ENCODE data around the gene HOXA13.

DNA sequence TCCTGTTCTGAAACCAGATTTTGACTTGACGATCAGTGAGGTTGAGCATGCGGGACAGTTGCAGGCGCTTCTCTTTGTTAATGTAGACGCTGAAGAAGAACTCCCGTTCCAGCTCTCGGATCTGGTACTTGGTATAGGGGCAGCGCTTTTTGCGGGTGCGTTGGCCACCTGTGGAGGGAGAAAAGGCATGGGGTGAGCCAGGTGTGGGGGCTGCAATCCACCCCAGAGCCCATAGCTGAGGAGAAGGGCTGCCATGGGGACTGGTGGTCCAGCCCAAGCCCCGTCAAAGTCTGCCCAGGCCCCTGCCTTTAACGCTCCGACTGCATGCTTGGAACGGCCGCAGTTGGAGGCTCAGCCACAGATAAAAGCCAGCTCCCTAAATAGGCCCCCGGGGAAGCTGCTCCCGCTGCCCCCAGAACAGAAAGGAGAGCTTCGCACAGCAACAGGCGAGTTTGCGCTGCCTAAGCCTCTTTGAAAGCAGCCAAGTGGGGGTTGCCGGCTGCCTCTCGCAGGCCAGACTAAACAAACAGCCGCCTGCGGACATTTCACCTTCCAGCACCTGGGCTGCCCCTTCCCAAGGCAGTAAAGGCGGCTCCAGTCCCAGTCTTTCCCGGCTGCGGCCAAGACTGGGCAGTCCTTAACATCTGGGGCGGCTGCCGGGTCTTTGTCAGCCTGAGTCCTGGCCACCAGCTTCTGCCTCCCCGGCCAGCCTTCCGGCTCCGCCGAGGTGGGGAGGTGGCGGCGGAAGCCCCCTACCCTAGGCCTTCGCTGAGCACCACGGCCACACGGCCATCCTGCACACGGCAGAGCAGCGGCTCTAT lies 16.8 kb downstream of the HOXA13 start:
- TF ChIP-seq, protein P1, sequence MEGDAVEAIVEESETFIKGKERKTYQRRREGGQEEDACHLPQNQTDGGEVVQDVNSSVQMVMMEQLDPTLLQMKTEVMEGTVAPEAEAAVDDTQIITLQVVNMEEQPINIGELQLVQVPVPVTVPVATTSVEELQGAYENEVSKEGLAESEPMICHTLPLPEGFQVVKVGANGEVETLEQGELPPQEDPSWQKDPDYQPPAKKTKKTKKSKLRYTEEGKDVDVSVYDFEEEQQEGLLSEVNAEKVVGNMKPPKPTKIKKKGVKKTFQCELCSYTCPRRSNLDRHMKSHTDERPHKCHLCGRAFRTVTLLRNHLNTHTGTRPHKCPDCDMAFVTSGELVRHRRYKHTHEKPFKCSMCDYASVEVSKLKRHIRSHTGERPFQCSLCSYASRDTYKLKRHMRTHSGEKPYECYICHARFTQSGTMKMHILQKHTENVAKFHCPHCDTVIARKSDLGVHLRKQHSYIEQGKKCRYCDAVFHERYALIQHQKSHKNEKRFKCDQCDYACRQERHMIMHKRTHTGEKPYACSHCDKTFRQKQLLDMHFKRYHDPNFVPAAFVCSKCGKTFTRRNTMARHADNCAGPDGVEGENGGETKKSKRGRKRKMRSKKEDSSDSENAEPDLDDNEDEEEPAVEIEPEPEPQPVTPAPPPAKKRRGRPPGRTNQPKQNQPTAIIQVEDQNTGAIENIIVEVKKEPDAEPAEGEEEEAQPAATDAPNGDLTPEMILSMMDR (tag by site-specific recombination; IDR thresholded peaks at IDR 0.05), result no peak
- TF ChIP-seq ZNF677 (tag by site-specific recombination; IDR thresholded peaks at IDR 0.05), result no peak
- no peak for TF ChIP-seq ZBTB20 (tag by site-specific recombination; IDR thresholded peaks at IDR 0.05)
- no peak for TF ChIP-seq ZNF121 (tag by site-specific recombination; IDR thresholded peaks at IDR 0.05)
- TF ChIP-seq KLF16 (tag by site-specific recombination; IDR thresholded peaks at IDR 0.05), result no peak
- TF ChIP-seq ZNF416 (tag by site-specific recombination; IDR thresholded peaks at IDR 0.05), result no peak
- no peak for TF ChIP-seq SP2 (tag by site-specific recombination; IDR thresholded peaks at IDR 0.05)
- TF ChIP-seq ZNF335 (tag by site-specific recombination; conservative IDR thresholded peaks at IDR 0.05), result peak; percentile 85
- TF ChIP-seq ZNF548 (tag by site-specific recombination; IDR thresholded peaks at IDR 0.05), result no peak
- TF ChIP-seq ZFP69B (tag by site-specific recombination; IDR thresholded peaks at IDR 0.05), result no peak
- TF ChIP-seq ATF2 (tag by site-specific recombination; IDR thresholded peaks at IDR 0.05; ENCODE audit: low read depth), result no peak
- TF ChIP-seq, protein P2, sequence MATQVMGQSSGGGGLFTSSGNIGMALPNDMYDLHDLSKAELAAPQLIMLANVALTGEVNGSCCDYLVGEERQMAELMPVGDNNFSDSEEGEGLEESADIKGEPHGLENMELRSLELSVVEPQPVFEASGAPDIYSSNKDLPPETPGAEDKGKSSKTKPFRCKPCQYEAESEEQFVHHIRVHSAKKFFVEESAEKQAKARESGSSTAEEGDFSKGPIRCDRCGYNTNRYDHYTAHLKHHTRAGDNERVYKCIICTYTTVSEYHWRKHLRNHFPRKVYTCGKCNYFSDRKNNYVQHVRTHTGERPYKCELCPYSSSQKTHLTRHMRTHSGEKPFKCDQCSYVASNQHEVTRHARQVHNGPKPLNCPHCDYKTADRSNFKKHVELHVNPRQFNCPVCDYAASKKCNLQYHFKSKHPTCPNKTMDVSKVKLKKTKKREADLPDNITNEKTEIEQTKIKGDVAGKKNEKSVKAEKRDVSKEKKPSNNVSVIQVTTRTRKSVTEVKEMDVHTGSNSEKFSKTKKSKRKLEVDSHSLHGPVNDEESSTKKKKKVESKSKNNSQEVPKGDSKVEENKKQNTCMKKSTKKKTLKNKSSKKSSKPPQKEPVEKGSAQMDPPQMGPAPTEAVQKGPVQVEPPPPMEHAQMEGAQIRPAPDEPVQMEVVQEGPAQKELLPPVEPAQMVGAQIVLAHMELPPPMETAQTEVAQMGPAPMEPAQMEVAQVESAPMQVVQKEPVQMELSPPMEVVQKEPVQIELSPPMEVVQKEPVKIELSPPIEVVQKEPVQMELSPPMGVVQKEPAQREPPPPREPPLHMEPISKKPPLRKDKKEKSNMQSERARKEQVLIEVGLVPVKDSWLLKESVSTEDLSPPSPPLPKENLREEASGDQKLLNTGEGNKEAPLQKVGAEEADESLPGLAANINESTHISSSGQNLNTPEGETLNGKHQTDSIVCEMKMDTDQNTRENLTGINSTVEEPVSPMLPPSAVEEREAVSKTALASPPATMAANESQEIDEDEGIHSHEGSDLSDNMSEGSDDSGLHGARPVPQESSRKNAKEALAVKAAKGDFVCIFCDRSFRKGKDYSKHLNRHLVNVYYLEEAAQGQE (tag by site-specific recombination; IDR thresholded peaks at IDR 0.05), result no peak
